Activated CD4-positive, alpha-beta T cell treated with anti-CD3 and anti-CD28 coated beads, Interleukin-2, amount 10 ng/mL, durations not matched to agents 24 days and 14 days (primary cell): ENCODE data around the gene EDARADD. TPM values are rescaled to one million over a fixed set of nuclear protein-coding genes. Genes with fewer than 3 reads are reported as not detected.

Source experiments
- DNase-seq: peaks from one replicate; pipeline ENCODE4 v3.0.0; 2022
- H3K27ac Mint-ChIP-seq: one replicate; pipeline ENCODE4 v1.8.0; 2022; ENCODE audit warnings: mild to moderate bottlenecking, mixed read lengths
- H3K27me3 Mint-ChIP-seq: one replicate; pipeline ENCODE4 v1.8.0; 2022; ENCODE audit warnings: mixed read lengths
- H3K36me3 Mint-ChIP-seq: one replicate; pipeline ENCODE4 v1.8.0; 2022; ENCODE audit warnings: low read depth, mild to moderate bottlenecking, mixed read lengths
- H3K4me1 Mint-ChIP-seq: one replicate; pipeline ENCODE4 v1.8.0; 2021; ENCODE audit warnings: mixed read lengths
- H3K4me3 Mint-ChIP-seq: one replicate; pipeline ENCODE4 v1.8.0; 2022; ENCODE audit warnings: mild to moderate bottlenecking, moderate library complexity, mixed read lengths
- H3K9me3 Mint-ChIP-seq: one replicate; pipeline ENCODE4 v1.8.0; 2021; ENCODE audit warnings: mixed read lengths
- intact Hi-C: fragments of 100-400 bp; cut with micrococcal nuclease; formaldehyde crosslinking; loops from one replicate; pipeline ENCODE4 v1.15.1; 2023
- total RNA-seq: library from RNA; stranded (reverse); gene quantifications from 2 replicates; pipeline ENCODE4 v1.2.3, GENCODE V29; 2022

EDARADD gene
- total RNA-seq, 1 donor from 2014 or later: 32.6 TPM

DNA sequence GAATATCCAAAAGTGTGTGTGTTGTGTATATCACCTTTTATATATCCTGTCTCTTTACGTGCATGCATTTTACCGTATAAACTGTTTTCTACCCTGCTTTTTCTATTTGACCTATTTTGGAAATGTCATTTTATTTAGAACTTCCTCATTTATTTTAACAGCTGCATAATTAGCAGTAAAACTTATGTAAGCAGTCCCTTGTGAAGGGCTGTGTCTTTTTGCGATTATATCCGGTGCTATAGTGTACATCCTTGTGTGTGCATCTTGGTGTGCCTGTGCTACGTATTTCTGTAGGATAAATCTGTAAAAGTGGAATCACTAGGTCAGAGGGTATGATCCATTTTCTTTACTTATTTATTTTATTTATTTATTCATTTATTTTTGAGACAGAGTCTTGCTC, 136.9 kb downstream of the EDARADD start:
- intact Hi-C loops: loop anchor here (5.0 kb wide), 1 partner anchor 429 kb away; no protein-coding TSS in a partner anchor
- Mint-ChIP-seq H3K27ac (no peak overlapping the region), H3K4me3 (no peak overlapping the region), H3K9me3 (no peaks in the 10 kb centered on the region), H3K4me1 (peaks cover 36% of the 10 kb centered on the region), H3K36me3 (peaks cover 50% of the 10 kb centered on the region), H3K27me3 (no peaks in the 10 kb centered on the region)
- no peak for DNase-seq

- no peak for DNase-seq
- Mint-ChIP-seq H3K4me1 (peaks cover 35% of the 10 kb centered on the region), H3K36me3 (peaks cover 49% of the 10 kb centered on the region), H3K9me3 (no peaks in the 10 kb centered on the region), H3K27me3 (no peaks in the 10 kb centered on the region), H3K4me3 (no peak overlapping the region), H3K27ac (peak overlapping the region; percentile 72)
- intact Hi-C loops: loop anchor here (5.0 kb wide), 1 partner anchor 431 kb away; no protein-coding TSS in a partner anchor
These were observed 138.8 kb downstream of the EDARADD start for GRCh38 chr1:236532850-236533249.

- H3K27ac Mint-ChIP-seq: peak overlapping the region; percentile 90
- peaks cover 35% of the 10 kb centered on the region for H3K4me1 Mint-ChIP-seq
- peak overlapping the region; percentile 50 for H3K4me3 Mint-ChIP-seq
- H3K36me3 Mint-ChIP-seq: peaks cover 57% of the 10 kb centered on the region
- H3K27me3 Mint-ChIP-seq: no peaks in the 10 kb centered on the region
- DNase-seq: peak; percentile 68
- H3K9me3 Mint-ChIP-seq: no peaks in the 10 kb centered on the region
- intact Hi-C loops: loop anchor here (1.0 to 5.0 kb wide), 2 partner anchors 10 to 432 kb away; no protein-coding TSS in a partner anchor
These were observed 140.1 kb downstream of the EDARADD start for GRCh38 chr1:236534151-236534651.

Other genes starting within 250 kb of the EDARADD start
- gene ERO1B, start 112.3 kb upstream of the EDARADD start, total RNA-seq: 1.5 and 3.2 TPM in 2 replicates
- gene LGALS8, start 129.7 kb downstream of the EDARADD start, total RNA-seq: 68.9 and 71.9 TPM in 2 replicates
- gene HEATR1, start 210.2 kb downstream of the EDARADD start, total RNA-seq: 83.0 and 91.8 TPM in 2 replicates